K562 (cell line): ENCODE data around the gene LMNA.

Experiments used
- PCBP2 ChIP-seq: fragments of 200-400 bp; formaldehyde crosslinking; IDR thresholded peaks from 2 replicates; pipeline ENCODE4 v1.6.1; 2018; ENCODE audit warnings: low read length, low read depth, mild to moderate bottlenecking, moderate library complexity; ENCODE audit not compliant: poor library complexity, severe bottlenecking
- RBFOX2 ChIP-seq: fragments of 200-400 bp; formaldehyde crosslinking; IDR thresholded peaks from 2 replicates; pipeline ENCODE4 v1.6.1; 2017; ENCODE audit warnings: low read depth, mild to moderate bottlenecking, low read length, moderate library complexity
- SMARCC2 ChIP-seq: fragments of 450-650 bp; IDR thresholded peaks from 2 replicates; pipeline ENCODE4 v1.6.1; 2017; ENCODE audit warnings: antibody characterized with exemption, moderate library complexity, mild to moderate bottlenecking, low read depth
- TBL1XR1 ChIP-seq, 2 experiments: IDR thresholded peaks; 2 replicates each; pipeline ENCODE4 v1.6.1; 2012; ENCODE audit warnings: improper control_type of control experiment in 2 of 2, low read length in 2 of 2, mild to moderate bottlenecking in 1 of 2
- UBTF ChIP-seq, 2 experiments: IDR thresholded peaks; 2 replicates each; pipeline ENCODE4 v1.6.1; 2012; ENCODE audit warnings: improper control_type of control experiment in 2 of 2, low read depth in 2 of 2, low read length in 2 of 2, borderline replicate concordance in 1 of 2

DNA sequence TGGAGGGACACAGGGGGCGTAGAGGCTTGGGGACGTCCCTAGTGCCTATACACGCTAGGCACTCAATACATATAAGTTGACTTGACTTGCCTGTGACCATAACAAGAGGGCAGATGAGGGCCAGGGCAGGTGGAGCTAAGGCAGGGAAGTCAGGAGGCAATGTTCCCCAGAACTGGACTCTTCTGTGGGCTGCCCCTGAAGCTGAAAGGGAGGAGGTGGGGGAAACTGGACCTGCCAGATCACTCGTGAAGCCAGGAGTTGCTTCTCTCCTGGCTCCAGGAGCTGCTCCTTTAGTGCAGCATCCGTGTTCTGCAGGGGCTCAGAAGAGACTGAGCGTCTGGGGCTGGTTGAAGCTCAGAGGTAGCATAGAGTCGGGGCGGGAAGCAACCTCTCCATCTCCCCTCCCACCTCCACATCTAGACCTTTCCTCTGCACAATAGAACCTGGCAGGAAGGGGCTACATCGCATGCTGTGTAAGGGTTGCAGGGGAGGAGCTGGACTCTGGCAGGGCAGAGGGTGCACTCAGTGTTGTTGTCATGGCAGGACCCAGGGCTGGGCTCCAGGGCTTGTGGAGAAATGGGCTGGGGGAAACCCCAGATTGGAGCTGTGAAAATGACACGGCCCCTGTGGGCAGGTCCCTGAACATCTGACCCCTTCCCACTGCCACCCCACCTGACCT lies 36.0 kb downstream of the LMNA start:
- no peak for TF ChIP-seq PCBP2
- no peak for TF ChIP-seq RBFOX2
- TF ChIP-seq UBTF (IDR thresholded peaks at IDR 0.05; ENCODE audit: borderline replicate concordance in 1 of 2, low read depth in 2 of 2, low read length in 2 of 2): no peak
- no peak for TF ChIP-seq TBL1XR1 (IDR thresholded peaks at IDR 0.05; ENCODE audit: low read length in 2 of 2)
- TF ChIP-seq SMARCC2: no peak
